Natural killer cell (primary cell): ENCODE data around the gene SLC35B2. TPM values are rescaled to one million over a fixed set of nuclear protein-coding genes. Genes with fewer than 3 reads are reported as not detected.
A peak's percentile ranks its signal among the peaks of the same experiment; 100 is the strongest.

Experiments
- ATAC-seq, 3 donors: fragments of 150-1000 bp in 2 of 3; fragments of 200-7000 bp in 1 of 3; cut with Tn5 transposase; 1 replicate in 1 of 3; 2 replicates in 2 of 3; pipeline ENCODE4 v1.10.0; 2021; ENCODE audit warnings: mild to moderate bottlenecking in 2 of 3, moderate library complexity in 2 of 3
- DNase-seq, 2 donors: peaks; one replicate each; pipeline versions ENCODE4 v3.0.0 to v3.0.0-alpha.2; 2013 to 2021; ENCODE audit warnings: mixed read lengths in 1 of 2
- H3K27ac ChIP-seq: one replicate; pipeline ENCODE4 v1.5.1; 2013; ENCODE audit warnings: mild to moderate bottlenecking, low read length
- H3K27me3 ChIP-seq: one replicate; pipeline ENCODE4 v1.6.1; 2013; ENCODE audit warnings: low read length; ENCODE audit not compliant: control insufficient read depth, insufficient read depth
- H3K36me3 ChIP-seq: one replicate; pipeline ENCODE4 v1.6.1; 2013; ENCODE audit warnings: low read length; ENCODE audit not compliant: control insufficient read depth, insufficient read depth
- H3K4me1 ChIP-seq: one replicate; pipeline ENCODE4 v1.6.1; 2013; ENCODE audit warnings: low read length; ENCODE audit not compliant: control insufficient read depth, insufficient read depth
- H3K4me3 ChIP-seq: one replicate; pipeline ENCODE4 v1.5.1; 2013; ENCODE audit warnings: low read length
- H3K9me3 ChIP-seq: one replicate; pipeline ENCODE4 v1.6.1; 2013; ENCODE audit warnings: low read length; ENCODE audit not compliant: control insufficient read depth, insufficient read depth
- H3K27ac Mint-ChIP-seq, 2 donors: one replicate each; pipeline ENCODE4 v1.8.0; 2022; ENCODE audit warnings: mild to moderate bottlenecking in 2 of 2, mixed read lengths in 2 of 2, moderate library complexity in 1 of 2
- H3K27me3 Mint-ChIP-seq, 2 donors: one replicate each; pipeline ENCODE4 v1.8.0; 2022; ENCODE audit warnings: low read depth in 2 of 2, mixed read lengths in 2 of 2
- H3K36me3 Mint-ChIP-seq: one replicate; pipeline ENCODE4 v1.8.0; 2022; ENCODE audit warnings: mixed read lengths
- H3K4me1 Mint-ChIP-seq, 2 donors: one replicate each; pipeline ENCODE4 v1.8.0; 2022; ENCODE audit warnings: mixed read lengths in 2 of 2
- H3K4me3 Mint-ChIP-seq: one replicate; pipeline ENCODE4 v1.8.0; 2022; ENCODE audit warnings: mild to moderate bottlenecking, moderate library complexity, mixed read lengths
- H3K9me3 Mint-ChIP-seq, 2 donors: one replicate each; pipeline ENCODE4 v1.8.0; 2022; ENCODE audit warnings: mixed read lengths in 2 of 2
- CTCF ChIP-seq: fragments of 200-600 bp; IDR thresholded peaks from one replicate; pipeline ENCODE4 v1.8.0; 2022; ENCODE audit warnings: antibody characterized with exemption
- WGBS: methylation state at CpG from one replicate; pipeline ENCODE4 v1.1.7; 2013; ENCODE audit warnings: missing lambda C conversion rate; ENCODE audit not compliant: insufficient coverage; 5-methylcytosine and 5-hydroxymethylcytosine counted together
- intact Hi-C: fragments of 100-400 bp; cut with micrococcal nuclease; formaldehyde crosslinking; loops from one replicate; pipeline ENCODE4 v1.14.2; 2022
- total RNA-seq, 4 donors: library from RNA; stranded (reverse); fragments of 120-200 nt in 1 of 4; gene quantifications; one replicate each; pipeline versions ENCODE4 v1.2.3 to v1.2.4, GENCODE V29; 2013 to 2022

SLC35B2 gene
- total RNA-seq: 10 to 100 TPM; 20.9 to 27.7 (median 26.8) TPM
- total RNA-seq (2013): 22.1 TPM

- Mint-ChIP-seq H3K9me3 (no peaks in the 10 kb centered on the region), H3K4me3 (peak within 1 kb of the TSS; percentile 92), H3K27ac (peak within 1 kb of the TSS; percentile 90 to 97), H3K36me3 (no peaks in the 10 kb centered on the region), H3K4me1 (peaks cover 45 to 64% of the 10 kb centered on the region in 2 donors), H3K27me3 (no peaks in the 10 kb centered on the region)
- peak within 1 kb of the TSS; percentile 79 for H3K27ac ChIP-seq
- intact Hi-C loops: loop anchor here (1.0 to 2.0 kb wide), 3 partner anchors 10 to 84 kb away; partner anchors contain the start of genes HSP90AB1 and SLC29A1
- TF ChIP-seq CTCF: peak; percentile 66
- peak within 1 kb of the TSS; percentile 71 for H3K4me3 ChIP-seq
- WGBS: under 1% methylated on average over 80 of the region's 80 CpGs
- DNase-seq (peak; percentile 76 to 86), ATAC-seq (peak; percentile 80 to 92 (median 86))
- no peaks in the 10 kb centered on the region for H3K27me3 ChIP-seq
- peaks cover 51% of the 10 kb centered on the region for H3K36me3 ChIP-seq
- H3K4me1 ChIP-seq: peaks cover 32% of the 10 kb centered on the region
- no peaks in the 10 kb centered on the region for H3K9me3 ChIP-seq
Measured at GRCh38 chr6:44257025-44257752, at the start of gene SLC35B2. Gene SLC35B2 (minus strand): TSS chr6:44257528. CDS start chr6:44257410, 118 bp downstream.

DNA sequence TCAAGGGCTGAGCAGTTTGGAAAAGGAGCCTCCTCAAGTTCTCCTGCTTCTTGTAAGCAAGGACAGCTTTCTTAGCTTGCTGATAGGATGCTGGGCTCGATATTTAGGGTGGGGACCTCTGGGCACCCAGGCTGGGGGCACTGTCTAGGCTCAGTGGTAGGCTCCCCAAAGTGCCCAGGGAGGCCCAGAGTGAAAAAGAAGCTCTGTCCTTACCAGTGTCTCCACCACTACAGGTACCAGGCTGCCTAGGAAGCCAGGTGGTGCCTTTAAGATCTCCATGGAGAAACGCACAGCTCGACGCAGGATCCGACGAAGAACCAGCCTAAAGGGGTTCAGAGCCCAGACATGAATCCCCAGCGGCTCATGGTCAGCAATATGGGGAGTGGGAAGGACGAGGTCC lies 49.4 kb upstream of the SLC35B2 start:
- H3K4me1 ChIP-seq: no peaks in the 10 kb centered on the region
- H3K4me3 ChIP-seq: no peak overlapping the region
- 97% methylated on average over 8 of the region's 8 CpGs for WGBS
- no peak for TF ChIP-seq CTCF
- H3K27ac ChIP-seq: no peak overlapping the region
- peaks cover 68% of the 10 kb centered on the region for H3K36me3 ChIP-seq
- Mint-ChIP-seq H3K9me3 (no peaks in the 10 kb centered on the region), H3K4me1 (peaks cover 0 to 10% of the 10 kb centered on the region in 2 donors), H3K27ac (no peak overlapping the region), H3K27me3 (no peaks in the 10 kb centered on the region), H3K36me3 (peaks cover 8% of the 10 kb centered on the region), H3K4me3 (no peak overlapping the region)
- H3K27me3 ChIP-seq: no peaks in the 10 kb centered on the region
- no peaks in the 10 kb centered on the region for H3K9me3 ChIP-seq
- DNase-seq (no peak), ATAC-seq (no peak)
- intact Hi-C loops: no loop called here

DNA sequence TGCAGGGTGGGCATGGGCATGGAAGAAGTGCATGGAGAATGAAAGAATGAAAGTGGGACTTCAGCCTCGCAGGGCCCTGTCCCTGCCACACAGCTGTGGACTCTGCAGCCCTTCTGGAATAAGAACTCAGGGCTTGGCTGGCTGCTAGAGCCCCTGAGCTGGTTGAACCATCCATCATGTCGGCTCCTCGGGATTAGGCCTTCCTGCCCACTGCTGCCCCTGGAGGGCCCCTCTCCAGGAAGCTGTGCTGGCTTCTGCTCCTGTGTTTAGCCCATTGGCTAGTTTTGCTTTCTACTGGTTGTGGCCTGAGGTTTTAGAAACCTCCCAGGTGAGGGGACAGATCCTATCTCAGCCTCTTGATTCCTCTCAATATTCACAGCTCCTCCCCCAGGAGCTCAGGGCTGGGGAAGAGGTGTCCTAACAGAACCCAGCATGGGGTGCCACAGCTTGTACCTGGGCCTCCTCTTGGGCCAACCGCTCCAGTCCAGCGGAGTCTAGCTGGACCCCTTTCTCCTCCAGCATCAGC lies 47.9 kb upstream of the SLC35B2 start:
- TF ChIP-seq CTCF: no peak
- WGBS: 96% methylated on average over 5 of the region's 5 CpGs
- Mint-ChIP-seq H3K27ac (no peak overlapping the region), H3K27me3 (no peaks in the 10 kb centered on the region), H3K4me1 (peaks cover 0 to 7% of the 10 kb centered on the region in 2 donors), H3K4me3 (no peak overlapping the region), H3K36me3 (peaks cover 8% of the 10 kb centered on the region), H3K9me3 (no peaks in the 10 kb centered on the region)
- peaks cover 69% of the 10 kb centered on the region for H3K36me3 ChIP-seq
- H3K4me3 ChIP-seq: no peak overlapping the region
- H3K27me3 ChIP-seq: no peaks in the 10 kb centered on the region
- no peak overlapping the region for H3K27ac ChIP-seq
- DNase-seq (no peak), ATAC-seq (no peak)
- intact Hi-C loops: no loop called here
- H3K9me3 ChIP-seq: no peaks in the 10 kb centered on the region
- no peaks in the 10 kb centered on the region for H3K4me1 ChIP-seq
